ENCODE data around the gene PPM1D.

PPM1D gene

DNA sequence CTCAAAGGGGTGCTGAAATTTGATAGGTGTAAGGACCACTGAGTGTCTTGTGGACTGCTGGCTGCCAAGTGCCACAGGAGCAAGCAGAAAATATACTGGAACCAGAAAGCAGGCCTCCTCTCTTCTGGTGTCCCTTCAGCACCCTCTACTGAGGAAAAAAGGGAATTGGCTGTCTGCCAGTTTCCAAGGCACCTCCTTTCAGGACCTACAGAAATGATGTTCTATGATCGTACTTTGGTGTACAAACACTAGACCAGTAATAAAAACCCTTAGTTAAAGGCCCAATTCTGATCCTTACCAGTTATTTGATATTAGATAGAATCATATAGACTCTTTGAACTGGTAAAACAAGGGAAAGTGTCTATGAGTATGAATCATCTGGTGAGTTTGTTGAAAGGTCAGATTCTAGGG, 41.8 kb downstream of the PPM1D start:
- H3K4me3 ChIP-seq (ENCODE audit: low read depth, low read length): no peak overlapping the region
- TF ChIP-seq, protein P1, sequence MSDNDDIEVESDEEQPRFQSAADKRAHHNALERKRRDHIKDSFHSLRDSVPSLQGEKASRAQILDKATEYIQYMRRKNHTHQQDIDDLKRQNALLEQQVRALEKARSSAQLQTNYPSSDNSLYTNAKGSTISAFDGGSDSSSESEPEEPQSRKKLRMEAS (IDR thresholded peaks at IDR 0.05; ENCODE audit: low read depth, low read length): no peak
- TF ChIP-seq, protein P2, sequence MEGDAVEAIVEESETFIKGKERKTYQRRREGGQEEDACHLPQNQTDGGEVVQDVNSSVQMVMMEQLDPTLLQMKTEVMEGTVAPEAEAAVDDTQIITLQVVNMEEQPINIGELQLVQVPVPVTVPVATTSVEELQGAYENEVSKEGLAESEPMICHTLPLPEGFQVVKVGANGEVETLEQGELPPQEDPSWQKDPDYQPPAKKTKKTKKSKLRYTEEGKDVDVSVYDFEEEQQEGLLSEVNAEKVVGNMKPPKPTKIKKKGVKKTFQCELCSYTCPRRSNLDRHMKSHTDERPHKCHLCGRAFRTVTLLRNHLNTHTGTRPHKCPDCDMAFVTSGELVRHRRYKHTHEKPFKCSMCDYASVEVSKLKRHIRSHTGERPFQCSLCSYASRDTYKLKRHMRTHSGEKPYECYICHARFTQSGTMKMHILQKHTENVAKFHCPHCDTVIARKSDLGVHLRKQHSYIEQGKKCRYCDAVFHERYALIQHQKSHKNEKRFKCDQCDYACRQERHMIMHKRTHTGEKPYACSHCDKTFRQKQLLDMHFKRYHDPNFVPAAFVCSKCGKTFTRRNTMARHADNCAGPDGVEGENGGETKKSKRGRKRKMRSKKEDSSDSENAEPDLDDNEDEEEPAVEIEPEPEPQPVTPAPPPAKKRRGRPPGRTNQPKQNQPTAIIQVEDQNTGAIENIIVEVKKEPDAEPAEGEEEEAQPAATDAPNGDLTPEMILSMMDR (IDR thresholded peaks at IDR 0.05; ENCODE audit: low read depth, low read length): peak; percentile 57
- no peak for TF ChIP-seq MYC (IDR thresholded peaks at IDR 0.05; ENCODE audit: low read depth, low read length)
- TF ChIP-seq POLR2A (IDR thresholded peaks at IDR 0.05; ENCODE audit: extremely low read depth, insufficient read length): no peak
- peak; percentile 80 for DNase-seq (ENCODE audit: low read depth)

DNA sequence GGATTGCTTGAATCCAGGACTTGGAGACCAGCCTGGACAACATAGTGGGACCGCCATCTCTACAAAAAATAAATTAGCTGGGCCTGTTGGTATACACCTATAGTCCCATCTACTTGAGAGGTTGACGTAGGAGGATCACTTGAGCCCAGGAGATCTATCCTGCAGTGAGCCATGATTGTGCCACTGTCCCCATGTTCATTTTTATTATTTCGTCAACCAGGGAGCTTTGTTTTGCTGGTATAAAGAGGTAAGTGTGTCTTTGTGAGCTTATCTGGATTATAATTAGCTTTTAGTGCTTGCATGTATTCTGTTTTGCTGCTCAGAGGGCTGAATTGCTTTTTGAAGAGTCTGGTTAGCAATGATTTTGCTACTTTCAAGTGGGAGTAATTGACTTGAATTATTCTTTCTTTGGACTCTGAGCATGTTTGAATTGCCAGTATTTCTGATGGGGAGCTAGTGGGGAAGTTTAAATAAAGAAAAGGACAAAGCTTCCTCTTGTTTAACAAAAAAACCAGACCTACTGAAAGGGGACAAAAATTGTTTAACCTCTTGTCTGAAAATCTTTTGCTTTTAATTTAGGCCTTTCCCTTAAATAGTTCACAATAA, 46.0 kb downstream of the PPM1D start:
- DNase-seq (ENCODE audit: low read depth): no peak
- no peak overlapping the region for H3K4me3 ChIP-seq (ENCODE audit: low read depth, low read length)
- TF ChIP-seq MYC (IDR thresholded peaks at IDR 0.05; ENCODE audit: low read depth, low read length) (no peak), POLR2A (IDR thresholded peaks at IDR 0.05; ENCODE audit: extremely low read depth, insufficient read length) (no peak)
- TF ChIP-seq, protein P1 (IDR thresholded peaks at IDR 0.05; ENCODE audit: low read depth, low read length): no peak
- TF ChIP-seq, protein P2 (IDR thresholded peaks at IDR 0.05; ENCODE audit: low read depth, low read length): no peak

DNA sequence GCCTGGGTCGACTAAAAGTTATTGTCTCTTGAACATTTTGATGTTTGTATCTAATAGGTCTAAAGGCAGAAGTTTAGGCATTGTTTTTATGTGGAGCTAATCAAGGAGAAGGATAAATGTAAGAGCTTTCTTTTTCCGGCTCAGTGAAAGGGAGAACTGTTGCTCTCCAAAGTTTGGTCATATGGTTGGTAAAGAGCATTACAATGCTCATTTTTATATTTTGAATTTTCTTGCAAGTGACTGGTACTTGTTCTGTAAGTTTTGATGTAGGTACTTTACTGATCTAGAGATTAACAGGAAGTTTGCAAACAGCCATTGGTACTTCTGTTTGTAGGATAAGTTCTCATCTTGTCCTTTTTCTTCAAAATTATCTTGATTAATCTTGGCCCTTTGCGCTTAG, 46.7 kb downstream of the PPM1D start:
- DNase-seq (ENCODE audit: low read depth): no peak
- TF ChIP-seq MYC (IDR thresholded peaks at IDR 0.05; ENCODE audit: low read depth, low read length) (no peak), POLR2A (IDR thresholded peaks at IDR 0.05; ENCODE audit: extremely low read depth, insufficient read length) (no peak)
- TF ChIP-seq, protein P1 (IDR thresholded peaks at IDR 0.05; ENCODE audit: low read depth, low read length): no peak
- TF ChIP-seq, protein P2 (IDR thresholded peaks at IDR 0.05; ENCODE audit: low read depth, low read length): no peak
- no peak overlapping the region for H3K4me3 ChIP-seq (ENCODE audit: low read depth, low read length)

DNA sequence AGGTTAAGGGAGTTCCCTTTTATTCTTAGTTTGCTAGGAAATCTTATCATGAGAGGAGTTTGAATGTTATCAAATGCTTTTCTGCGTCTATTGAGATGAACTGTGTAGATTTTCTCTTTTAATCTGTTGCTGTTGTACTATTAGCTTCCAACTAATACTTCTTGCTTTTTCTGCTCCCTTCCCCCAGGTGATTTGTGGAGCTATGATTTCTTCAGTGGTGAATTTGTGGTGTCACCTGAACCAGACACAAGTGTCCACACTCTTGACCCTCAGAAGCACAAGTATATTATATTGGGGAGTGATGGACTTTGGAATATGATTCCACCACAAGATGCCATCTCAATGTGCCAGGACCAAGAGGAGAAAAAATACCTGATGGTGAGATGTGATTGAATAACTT, 47.7 kb downstream of the PPM1D start:
- no peak overlapping the region for H3K4me3 ChIP-seq (ENCODE audit: low read depth, low read length)
- no peak for DNase-seq (ENCODE audit: low read depth)
- no peak for TF ChIP-seq POLR2A (IDR thresholded peaks at IDR 0.05; ENCODE audit: extremely low read depth, insufficient read length)
- no peak for TF ChIP-seq MYC (IDR thresholded peaks at IDR 0.05; ENCODE audit: low read depth, low read length)
- TF ChIP-seq, protein P2 (IDR thresholded peaks at IDR 0.05; ENCODE audit: low read depth, low read length): no peak
- TF ChIP-seq, protein P1 (IDR thresholded peaks at IDR 0.05; ENCODE audit: low read depth, low read length): no peak

DNA sequence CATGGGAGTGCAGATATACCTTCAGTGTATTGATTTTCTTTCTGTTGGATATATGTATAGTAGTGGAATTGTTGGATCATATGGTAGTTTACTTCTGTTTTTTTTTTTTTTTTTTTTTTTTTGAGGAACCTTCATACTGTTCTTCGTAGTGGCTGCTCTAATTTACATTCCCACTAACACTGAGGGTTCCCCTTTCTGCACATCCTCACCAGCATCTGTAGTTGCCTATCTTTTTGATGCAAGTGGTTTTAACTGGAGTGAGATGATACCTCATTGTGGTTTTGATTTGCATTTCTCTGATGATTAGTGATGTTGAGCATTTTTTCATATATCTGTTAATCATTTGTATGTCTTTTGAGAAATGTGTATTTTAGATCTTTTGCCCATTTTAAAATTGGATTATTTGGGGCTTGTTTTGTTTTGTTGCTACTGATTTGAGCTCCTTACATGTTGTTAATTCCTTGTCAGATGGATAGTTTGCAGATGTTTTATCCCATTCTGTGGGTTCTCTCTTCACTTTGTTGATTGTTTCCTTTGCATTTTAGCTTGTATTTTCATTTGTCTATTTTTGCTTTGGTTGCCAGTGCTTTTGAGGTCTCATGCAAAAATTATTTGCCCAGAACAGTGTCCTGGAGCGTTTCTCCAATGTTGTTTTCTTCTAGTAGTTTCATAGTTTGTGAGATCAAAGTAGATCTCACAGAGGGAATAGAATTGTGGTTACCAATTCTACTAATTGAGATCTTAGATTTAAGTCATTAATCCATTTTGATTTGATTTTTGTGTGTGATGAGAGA, 52.7 kb downstream of the PPM1D start:
- TF ChIP-seq POLR2A (IDR thresholded peaks at IDR 0.05; ENCODE audit: extremely low read depth, insufficient read length): no peak
- TF ChIP-seq, protein P1 (IDR thresholded peaks at IDR 0.05; ENCODE audit: low read depth, low read length): no peak
- TF ChIP-seq, protein P2 (IDR thresholded peaks at IDR 0.05; ENCODE audit: low read depth, low read length): no peak
- TF ChIP-seq MYC (IDR thresholded peaks at IDR 0.05; ENCODE audit: low read depth, low read length): no peak
- no peak for DNase-seq (ENCODE audit: low read depth)
- no peak overlapping the region for H3K4me3 ChIP-seq (ENCODE audit: low read depth, low read length)
